HG02885 (cell line): ENCODE measurements around the gene TAS2R41.

ENCODE experiments used
- ATAC-seq: cut with Tn5 transposase; IDR thresholded peaks from one replicate; pipeline ENCODE4 v1.9.1; 2021; ENCODE audit warnings: mild to moderate bottlenecking; ENCODE audit not compliant: unreplicated experiment, poor library complexity

Gene TAS2R41

GRCh38 chr7:143490717-143491306 is 13.1 kb downstream of the TAS2R41 start:
- peak; percentile 37 for ATAC-seq

- no peak for ATAC-seq
These were observed 14.4 kb downstream of the TAS2R41 start for GRCh38 chr7:143492043-143492471.

GRCh38 chr7:143492799-143493739 is 15.4 kb downstream of the TAS2R41 start:
- no peak for ATAC-seq

- ATAC-seq: no peak
These were observed 16.1 kb downstream of the TAS2R41 start for GRCh38 chr7:143493751-143494150.

- no peak for ATAC-seq
These were observed 16.9 kb downstream of the TAS2R41 start for GRCh38 chr7:143494622-143495021.

- ATAC-seq: no peak
These were observed 18.2 kb downstream of the TAS2R41 start for GRCh38 chr7:143495851-143496250.

GRCh38 chr7:143496263-143496662 is 18.6 kb downstream of the TAS2R41 start:
- ATAC-seq: no peak

GRCh38 chr7:143497008-143497795 is 19.5 kb downstream of the TAS2R41 start:
- no peak for ATAC-seq

- no peak for ATAC-seq
These were observed 21.6 kb downstream of the TAS2R41 start for GRCh38 chr7:143499246-143499645.

- ATAC-seq: no peak
These were observed 22.2 kb downstream of the TAS2R41 start for GRCh38 chr7:143499743-143500348.

- ATAC-seq: no peak
These were observed 25.6 kb downstream of the TAS2R41 start for GRCh38 chr7:143503261-143503660.

GRCh38 chr7:143504215-143504936 is 26.7 kb downstream of the TAS2R41 start:
- no peak for ATAC-seq

- ATAC-seq: no peak
These were observed 27.2 kb downstream of the TAS2R41 start for GRCh38 chr7:143504937-143505297.

- no peak for ATAC-seq
These were observed 28.2 kb downstream of the TAS2R41 start for GRCh38 chr7:143505838-143506237.

GRCh38 chr7:143507094-143507518 is 29.4 kb downstream of the TAS2R41 start:
- no peak for ATAC-seq

- no peak for ATAC-seq
These were observed 29.9 kb downstream of the TAS2R41 start for GRCh38 chr7:143507534-143508055.

GRCh38 chr7:143510854-143511592 is 33.4 kb downstream of the TAS2R41 start:
- ATAC-seq: no peak

GRCh38 chr7:143511593-143512047 is 33.9 kb downstream of the TAS2R41 start:
- no peak for ATAC-seq
